Amniotic stem cell (primary cell): ENCODE data around the gene SLAIN2.
"Not testable (repeated sequence)": the region's sequence is repeated elsewhere in the genome, so short reads cannot be mapped to it uniquely, and the experiment has no call there.

Experiments used
- DNase-seq: peaks from one replicate; lab custom pipeline; 2025; lab: John Stamatoyannopoulos, UW

The SLAIN2 gene

DNA sequence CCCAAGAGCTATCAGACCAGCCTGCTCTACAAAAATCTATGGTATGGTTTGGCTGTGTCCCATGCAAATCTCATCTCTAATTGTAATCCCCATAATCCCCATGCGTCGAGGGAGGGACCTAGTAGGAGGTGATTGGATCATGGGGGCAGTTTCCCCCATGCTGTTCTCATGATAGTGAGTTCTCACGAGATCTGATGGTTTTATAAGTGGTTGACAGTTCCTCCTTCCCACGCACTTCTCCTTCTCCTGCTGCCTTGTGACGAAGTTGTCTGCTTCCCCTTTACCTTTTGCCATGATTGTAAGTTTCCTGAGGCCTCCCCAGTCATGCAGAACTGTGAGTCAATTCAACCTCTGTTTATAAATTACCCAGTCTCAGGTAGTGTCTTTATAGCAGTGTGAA lies 99.6 kb downstream of the SLAIN2 start:
- not testable (repeated sequence) for DNase-seq

DNA sequence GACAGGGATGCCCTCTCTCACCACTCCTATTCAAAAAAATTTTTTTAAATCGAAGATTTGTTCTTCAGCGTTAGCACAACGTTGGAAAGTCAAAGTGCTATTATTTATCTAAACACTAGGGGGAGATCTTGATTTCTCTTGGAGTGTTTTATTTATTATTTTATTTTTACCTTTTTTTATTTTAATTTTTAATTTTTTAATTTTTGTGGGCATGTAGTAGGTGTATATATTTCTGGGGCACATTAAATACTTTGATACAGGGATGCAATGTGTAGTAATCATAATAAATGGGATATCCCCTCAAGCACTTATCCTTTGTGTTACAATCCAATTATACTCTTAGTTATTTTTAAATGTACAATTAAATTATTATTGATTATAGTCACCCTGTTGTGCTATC lies 104.4 kb downstream of the SLAIN2 start:
- no peak for DNase-seq

DNA sequence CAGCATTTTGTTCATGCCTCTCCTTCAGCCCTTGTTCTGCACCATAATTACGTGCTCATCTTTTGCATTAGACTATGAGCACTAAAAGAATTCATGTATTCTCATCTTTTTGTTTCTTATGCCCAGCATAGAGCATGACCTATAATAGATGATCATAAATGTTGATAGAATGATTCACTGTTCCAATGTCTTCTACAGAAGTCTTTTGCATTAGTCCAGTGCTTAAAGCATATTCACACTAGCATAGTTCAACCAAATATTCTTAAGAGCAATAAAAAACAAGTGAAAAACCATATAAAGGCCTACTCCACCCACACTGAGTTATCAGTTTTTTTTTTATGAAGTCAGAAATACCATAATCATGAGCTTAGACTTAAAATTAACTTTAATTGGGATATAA lies 105.3 kb downstream of the SLAIN2 start:
- no peak for DNase-seq

DNA sequence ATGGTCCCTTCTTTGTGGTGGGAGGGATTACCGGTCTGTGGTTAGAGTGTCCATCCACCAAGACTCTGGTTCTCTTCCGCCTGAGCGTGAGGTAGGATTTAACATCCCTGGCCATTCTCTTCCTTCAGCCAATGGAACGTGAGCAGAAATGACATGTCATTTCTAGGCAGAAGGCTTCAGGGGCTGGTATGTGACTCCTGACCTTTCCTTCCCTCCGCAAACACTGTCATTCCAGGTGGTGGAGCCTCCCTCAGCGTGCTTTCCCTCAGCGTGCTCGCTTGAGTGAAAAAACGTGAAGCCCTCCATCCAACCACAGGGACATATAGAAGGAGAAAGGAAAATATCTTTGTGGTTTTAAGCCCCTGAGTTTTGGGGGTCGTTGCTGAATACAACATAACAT lies 107.8 kb downstream of the SLAIN2 start:
- DNase-seq, result no peak

DNA sequence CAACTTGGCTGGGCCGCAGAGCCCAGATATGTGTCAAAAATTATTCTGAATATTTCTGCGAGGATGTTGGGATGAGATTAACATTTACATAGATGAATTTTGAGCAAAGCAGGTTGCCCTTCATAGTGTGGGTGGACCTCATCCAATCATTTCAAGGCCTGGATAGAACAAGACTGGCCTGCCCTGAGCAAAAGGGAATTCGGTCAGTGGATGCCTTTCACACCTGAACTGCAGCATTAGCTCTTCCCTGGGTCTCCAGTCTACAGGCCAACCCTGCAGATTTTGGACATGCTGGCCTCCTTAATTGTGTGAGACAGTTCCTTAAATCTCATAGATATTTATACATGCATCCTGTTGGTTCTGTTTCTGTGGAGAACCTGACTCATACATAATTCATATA lies 109.4 kb downstream of the SLAIN2 start:
- DNase-seq, result no peak

DNA sequence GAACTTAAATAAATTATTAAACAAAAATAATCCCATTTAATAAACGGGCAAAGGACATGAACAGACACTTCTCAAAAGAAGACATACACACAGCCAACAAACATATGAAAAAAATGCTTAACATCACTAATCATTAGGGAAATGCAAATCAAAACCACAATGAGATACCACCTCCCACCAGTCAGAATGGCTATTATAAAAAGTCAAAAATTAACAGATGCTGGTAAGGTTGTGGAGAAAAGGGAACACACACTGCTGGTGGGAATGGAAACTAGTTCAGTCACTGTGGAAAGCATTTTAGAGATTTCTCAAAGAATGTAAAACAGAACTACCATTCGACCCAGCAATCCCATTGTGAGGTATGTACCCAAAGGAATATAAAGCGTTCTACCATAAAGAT lies 110.3 kb downstream of the SLAIN2 start:
- not testable (repeated sequence) for DNase-seq

DNA sequence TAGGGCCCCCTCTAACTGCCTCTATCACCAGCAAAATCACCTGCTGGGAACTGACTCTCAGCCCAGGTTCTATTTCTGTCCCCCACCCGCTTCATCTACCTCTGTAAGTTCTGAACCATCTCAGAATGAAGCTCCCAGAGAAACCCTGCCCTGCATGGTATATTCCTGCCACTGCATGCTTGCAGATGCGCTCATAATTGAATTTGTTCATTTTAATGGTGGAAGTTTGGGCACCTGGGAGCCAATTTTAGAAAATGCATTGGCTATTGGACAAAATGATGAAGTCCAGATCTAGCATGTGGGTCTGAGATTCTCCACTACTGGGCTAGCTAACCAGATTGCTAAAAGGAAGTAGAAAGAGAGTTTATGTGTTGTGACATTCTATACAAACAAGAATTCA lies 113.3 kb downstream of the SLAIN2 start:
- DNase-seq, result no peak

DNA sequence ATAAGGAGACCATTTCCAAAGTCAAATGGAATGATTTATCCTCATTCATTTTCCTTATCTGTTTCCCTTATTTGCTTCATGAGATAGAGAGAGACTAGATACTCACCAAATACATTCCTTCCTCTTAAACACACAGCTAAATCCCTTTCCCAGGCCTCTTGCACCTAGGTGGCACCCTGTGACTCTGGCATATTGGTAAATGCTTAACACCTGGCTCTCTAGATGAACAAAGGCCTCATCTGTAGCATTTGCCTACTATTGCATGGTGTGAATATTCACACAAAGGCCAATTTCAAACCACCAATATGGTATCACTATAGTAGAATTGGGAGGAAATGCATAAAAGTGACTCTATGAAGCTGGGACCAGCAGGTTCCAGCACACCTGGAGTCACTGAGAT lies 119.7 kb downstream of the SLAIN2 start:
- DNase-seq, result no peak

DNA sequence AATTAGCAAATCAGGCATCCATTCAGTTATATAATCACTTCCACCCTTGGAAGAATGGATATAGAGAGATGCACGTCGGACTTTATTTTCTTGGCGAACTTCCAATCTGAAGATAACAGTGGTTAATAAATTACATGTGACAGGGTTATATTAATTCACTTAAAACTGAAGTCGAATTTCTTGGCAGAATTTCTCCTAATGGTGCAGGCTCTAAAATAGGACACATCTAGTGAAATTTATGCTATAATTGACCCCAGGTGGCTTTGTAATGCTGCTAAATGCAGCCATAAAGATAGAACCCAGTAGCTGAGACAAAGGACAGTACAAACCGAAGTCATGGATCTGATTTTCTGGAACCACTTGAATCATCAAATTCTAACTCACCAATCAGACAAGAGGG lies 121.0 kb downstream of the SLAIN2 start:
- no peak for DNase-seq

DNA sequence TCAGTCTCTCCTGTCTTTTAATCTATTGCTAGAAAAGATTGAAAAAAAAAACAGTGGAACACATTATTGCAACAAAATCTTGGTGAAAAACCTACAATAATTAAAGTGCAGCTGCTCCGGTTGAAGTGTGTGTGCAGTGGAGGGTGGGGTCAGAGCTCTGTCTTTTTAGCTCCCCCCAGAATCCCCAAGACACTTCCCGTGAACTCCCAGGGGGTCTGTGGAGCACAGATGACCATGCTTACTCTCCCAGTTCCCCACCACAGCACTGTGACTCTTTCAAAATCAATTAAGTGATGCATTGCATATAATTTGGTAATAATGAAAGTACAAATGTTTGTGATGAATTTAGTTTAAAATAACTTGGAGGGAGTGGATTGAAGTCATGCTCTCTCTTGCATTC lies 126.1 kb downstream of the SLAIN2 start:
- no peak for DNase-seq

DNA sequence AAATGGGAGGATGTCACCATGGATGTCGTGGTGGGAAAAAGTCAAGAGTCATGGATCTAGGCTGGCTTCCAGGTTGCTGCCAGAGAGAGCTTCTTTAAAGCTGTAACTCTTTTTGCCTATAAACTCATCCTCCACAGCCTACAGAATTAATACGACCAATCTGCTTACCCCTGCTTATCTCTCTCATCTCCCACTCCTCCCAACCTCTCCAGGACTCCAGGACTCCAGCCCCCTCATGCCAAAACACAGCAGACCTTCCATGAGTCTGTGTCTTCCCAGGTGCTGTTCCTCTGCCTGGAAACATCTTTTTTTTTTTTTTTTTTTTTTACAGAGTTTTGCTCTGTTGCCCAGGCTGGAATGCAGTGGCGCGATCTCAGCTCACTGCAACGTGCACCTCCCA lies 126.6 kb downstream of the SLAIN2 start:
- no peak for DNase-seq

DNA sequence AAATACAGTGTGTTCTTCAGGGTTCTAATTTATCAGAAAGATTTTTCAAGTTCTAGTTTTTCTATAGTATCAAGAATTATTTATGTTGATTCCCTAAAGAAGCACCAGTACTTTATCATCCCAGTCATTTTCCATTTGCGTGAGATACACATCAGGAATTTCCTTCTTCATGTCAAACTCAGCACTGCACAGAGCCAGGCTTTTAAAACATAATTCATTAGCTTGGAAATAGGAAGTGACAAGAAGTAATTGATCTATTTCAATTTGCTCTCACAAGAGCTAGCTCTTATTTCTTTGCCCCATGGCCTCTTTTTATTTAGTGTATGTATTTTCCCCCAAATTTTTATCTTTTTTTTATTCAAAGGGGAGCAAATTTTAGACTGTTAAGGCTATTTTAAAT lies 128.8 kb downstream of the SLAIN2 start:
- DNase-seq, result no peak

DNA sequence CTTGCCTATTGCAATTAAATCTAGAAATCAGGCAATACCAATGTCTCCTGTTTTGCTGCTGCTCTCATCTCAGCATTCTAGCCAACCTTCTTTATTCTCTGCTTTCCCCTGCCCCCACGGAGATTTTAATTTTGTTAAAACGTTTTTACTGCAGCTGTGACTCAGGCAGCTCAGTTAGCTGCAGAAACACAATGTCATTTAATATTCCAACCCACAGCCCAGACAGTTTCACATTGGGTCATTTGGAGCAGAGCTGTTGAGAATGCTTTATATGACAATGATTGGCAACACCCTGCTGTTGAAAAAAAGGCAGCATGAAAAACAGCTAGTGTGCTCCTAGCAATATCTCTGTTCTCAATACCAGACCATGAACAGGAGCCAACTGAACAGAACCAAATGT lies 129.2 kb downstream of the SLAIN2 start:
- DNase-seq, result no peak

DNA sequence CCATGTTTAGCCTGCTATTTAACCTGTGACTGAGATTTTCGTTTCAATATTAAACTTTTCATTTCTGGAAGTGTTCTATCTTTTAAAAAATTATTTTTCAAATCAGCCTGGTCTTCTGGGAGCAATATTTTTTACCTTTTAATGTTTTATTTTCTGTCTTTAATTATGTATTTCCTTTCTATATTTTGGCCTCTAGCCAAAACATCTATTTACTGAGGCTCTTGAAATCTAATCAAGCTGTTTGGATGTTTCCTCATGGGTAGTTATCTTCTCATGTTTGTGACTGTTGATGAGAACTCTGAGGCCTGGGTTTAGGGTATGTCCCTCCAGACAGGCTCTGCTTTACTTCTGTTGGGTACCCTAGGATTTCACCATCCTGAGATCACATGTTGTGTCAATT lies 131.5 kb downstream of the SLAIN2 start:
- no peak for DNase-seq

DNA sequence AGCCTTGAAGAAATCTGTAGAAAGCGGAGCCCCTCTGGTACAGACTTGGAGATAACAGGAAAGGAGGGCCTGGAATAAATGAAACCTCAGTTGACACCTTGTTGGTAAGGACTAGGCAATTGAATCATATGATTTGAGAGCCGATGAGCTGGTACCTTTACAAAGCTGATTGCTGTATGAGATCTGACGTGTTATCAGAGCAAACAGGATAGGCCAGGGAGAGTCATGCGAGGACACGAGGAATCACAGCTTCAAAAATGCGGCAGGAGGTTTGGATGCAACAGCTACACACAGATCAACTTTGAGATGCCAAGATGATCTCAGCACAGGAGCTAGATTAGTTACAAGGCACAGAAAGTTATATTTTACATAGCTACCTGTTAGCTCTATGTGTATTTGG lies 134.4 kb downstream of the SLAIN2 start:
- no peak for DNase-seq
